Mucosa of stomach (tissue), 1 donor: Measurements from ENCODE around the gene PTH2R.

Experiments
- H3K27me3 ChIP-seq: one replicate; pipeline ENCODE4 v1.7.0; 2013; ENCODE audit warnings: mild to moderate bottlenecking, low read length; ENCODE audit not compliant: control insufficient read depth, insufficient read depth
- H3K36me3 ChIP-seq: one replicate; pipeline ENCODE4 v1.7.0; 2013; ENCODE audit warnings: low read length; ENCODE audit not compliant: control insufficient read depth, insufficient read depth
- H3K4me1 ChIP-seq: one replicate; pipeline ENCODE4 v1.7.0; 2013; ENCODE audit warnings: mild to moderate bottlenecking, low read length; ENCODE audit not compliant: control insufficient read depth, insufficient read depth
- H3K4me3 ChIP-seq: one replicate; pipeline ENCODE4 v1.7.0; 2013; ENCODE audit warnings: low read length
- H3K9ac ChIP-seq: one replicate; pipeline ENCODE4 v1.7.0; 2013; ENCODE audit warnings: mild to moderate bottlenecking, low read length, moderate library complexity
- H3K9me3 ChIP-seq: one replicate; pipeline ENCODE4 v1.7.0; 2013; ENCODE audit warnings: mild to moderate bottlenecking, low read length, moderate library complexity; ENCODE audit not compliant: control insufficient read depth
- donor health status: Pancreatic carcinoma.

PTH2R gene

DNA sequence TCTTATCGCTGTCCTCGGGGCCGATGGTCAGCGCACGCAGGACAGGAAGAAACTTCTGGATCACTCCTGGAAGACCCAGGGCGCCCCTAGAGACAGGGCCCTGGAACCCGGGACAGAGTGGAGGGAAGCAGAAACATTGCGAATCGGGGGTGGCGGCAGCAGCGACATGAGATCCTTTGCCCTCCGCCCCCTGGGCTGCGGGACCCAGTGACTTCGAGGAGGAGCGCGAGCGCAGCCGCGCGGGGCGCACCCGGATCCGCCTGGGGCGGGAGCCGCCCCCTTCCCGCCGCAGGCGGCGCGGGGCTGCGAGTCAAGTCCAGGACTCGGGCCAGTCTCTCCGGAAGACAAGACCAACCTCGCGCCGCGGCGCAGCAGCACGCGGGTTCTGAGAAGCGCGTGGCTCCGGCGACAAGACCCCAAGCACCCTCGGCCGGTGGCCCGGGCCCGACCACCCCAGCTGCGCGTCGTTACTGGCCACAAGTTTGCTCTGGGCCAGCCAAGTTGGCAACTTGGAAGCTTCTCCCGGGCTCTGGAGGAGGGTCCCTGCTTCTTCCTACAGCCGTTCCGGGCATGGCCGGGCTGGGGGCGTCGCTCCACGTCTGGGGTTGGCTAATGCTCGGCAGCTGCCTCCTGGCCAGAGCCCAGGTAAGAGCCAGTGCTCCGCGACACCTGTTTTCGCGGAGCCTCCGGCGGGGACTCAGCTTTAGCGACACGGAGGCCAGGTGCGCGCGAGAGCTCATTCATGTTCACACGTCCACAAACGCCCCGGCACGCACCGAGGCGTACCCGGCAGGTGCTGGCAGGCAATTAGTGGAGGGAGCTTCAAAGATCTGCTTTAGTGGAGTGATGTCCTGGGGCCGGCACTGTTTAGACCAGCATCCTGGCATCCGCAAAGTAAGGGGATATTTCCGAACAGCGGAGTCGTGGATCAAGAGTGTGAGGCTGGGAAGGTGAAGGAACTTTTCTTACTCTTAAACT is at the start of gene PTH2R:
Gene PTH2R, plus strand, starts transcription at position 319 of the 978 bp plus-strand sequence. Its CDS starts 252 bp downstream, at position 571.
- H3K36me3 ChIP-seq = no peaks in the 10 kb centered on the region
- peaks cover 10% of the 10 kb centered on the region for H3K4me1 ChIP-seq
- H3K4me3 ChIP-seq = no peak within 1 kb of the TSS
- peaks cover 25% of the 10 kb centered on the region for H3K27me3 ChIP-seq
- no peaks in the 10 kb centered on the region for H3K9me3 ChIP-seq
- H3K9ac ChIP-seq = no peak within 1 kb of the TSS

DNA sequence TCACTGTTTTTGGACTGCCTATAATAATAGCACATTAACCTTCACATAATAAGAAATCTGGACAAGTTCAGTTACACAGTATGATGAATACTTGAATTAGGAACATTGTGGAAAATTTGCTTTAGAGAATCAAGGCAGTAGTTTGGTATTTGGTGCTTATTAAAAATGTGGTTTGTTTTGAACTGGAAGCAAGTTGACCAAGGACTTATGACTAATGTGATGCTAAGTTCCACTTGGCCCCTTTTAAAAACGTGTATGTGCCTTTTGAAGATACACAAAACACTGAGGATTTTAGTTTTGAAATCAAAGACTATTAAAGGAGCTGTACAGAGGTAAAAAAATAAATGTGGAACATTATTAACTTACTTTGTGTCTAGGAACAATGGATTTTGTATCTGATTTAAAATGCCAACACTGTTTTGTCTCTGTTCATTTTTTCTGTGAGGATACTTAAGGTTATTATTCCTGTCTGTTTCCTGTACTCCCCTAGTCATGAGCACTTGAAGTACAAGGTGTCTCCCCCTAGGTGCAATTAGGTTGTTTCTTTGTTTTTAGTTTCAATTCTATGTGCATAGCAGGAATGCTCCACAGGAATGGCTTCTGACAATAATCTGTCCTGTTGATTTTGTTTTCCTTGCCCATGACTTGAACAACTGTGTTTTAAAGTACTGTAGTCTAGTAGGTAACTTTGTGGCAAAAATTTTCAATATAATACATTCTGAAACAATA is 49.6 kb upstream of the PTH2R start:
- Histone ChIP-seq H3K4me3 (no peak overlapping the region), H3K36me3 (peaks cover 8% of the 10 kb centered on the region), H3K4me1 (peaks cover 4% of the 10 kb centered on the region), H3K9ac (no peak overlapping the region), H3K27me3 (no peaks in the 10 kb centered on the region), H3K9me3 (no peaks in the 10 kb centered on the region)

DNA sequence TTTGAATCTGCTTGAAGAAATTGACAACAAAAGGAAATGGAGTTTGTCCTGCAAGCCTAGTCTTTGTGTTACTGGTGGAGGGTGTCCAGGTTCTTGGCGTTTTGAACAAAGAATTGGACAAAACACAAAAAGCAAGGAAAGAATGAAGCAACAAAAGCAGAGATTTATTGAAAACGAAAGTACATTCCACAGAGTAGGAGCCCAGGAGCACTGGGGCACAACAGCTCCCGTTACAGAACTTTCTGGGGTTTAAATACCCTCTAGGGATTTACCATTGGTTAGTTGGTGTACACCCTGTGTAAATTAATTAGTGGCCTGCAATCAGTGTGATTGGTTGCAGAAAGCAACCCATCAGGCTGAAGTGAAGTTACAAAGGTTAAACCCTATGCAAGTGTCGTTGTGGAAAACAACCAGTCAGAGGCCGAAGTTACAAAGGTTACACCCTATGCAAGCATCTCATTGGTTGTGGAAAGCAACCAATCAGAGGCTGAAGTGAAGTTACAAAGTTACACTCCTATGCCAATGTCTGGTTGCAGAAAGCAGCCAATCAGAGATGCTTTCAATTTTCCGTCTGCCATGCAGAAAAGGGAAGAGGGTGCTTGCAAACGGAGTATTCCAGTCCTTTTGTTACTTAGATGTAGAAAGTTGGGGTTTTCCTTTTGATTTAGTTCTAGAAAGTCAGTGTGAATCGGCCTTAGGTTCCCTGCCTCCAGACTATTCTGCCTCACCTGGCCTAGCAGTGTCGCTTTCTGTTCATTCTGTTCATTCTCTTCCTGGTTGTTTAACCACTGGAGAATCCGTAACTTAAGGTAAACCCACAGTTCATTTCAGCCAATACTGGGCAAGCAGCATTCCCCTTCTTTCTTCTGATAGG is 47.6 kb upstream of the PTH2R start:
- Histone ChIP-seq H3K9me3 (no peaks in the 10 kb centered on the region), H3K4me3 (no peak overlapping the region), H3K9ac (no peak overlapping the region), H3K27me3 (no peaks in the 10 kb centered on the region), H3K36me3 (peaks cover 8% of the 10 kb centered on the region), H3K4me1 (peaks cover 4% of the 10 kb centered on the region)

DNA sequence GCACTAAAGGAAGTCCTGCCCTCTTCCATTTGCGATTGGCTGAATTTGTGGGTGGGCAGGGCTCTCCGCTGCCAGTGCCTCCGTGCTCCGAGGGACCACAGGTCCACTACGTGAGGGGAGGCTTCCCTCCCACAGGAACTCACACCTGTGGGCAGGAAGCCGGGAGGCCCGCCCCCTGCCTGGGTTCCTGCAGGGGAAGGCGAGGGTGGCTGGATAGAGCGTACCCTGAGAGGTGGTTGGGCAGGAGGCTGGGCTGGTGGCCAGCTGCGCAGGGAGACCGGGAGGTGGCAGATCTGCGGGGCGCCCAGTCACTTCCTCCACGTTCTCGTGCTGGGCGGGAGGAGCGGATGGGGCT is 47.0 kb upstream of the PTH2R start:
- no peak overlapping the region for H3K4me3 ChIP-seq
- H3K9me3 ChIP-seq = no peaks in the 10 kb centered on the region
- H3K27me3 ChIP-seq = no peaks in the 10 kb centered on the region
- H3K4me1 ChIP-seq = peaks cover 4% of the 10 kb centered on the region
- H3K9ac ChIP-seq = no peak overlapping the region
- H3K36me3 ChIP-seq = peaks cover 8% of the 10 kb centered on the region

GRCh38 chr2:208360259-208361076 is 46.1 kb upstream of the PTH2R start:
- H3K4me3 ChIP-seq = no peak overlapping the region
- no peaks in the 10 kb centered on the region for H3K27me3 ChIP-seq
- H3K9me3 ChIP-seq = no peaks in the 10 kb centered on the region
- H3K9ac ChIP-seq = no peak overlapping the region
- H3K36me3 ChIP-seq = peaks cover 4% of the 10 kb centered on the region
- H3K4me1 ChIP-seq = no peaks in the 10 kb centered on the region

GRCh38 chr2:208361077-208361441 is 45.5 kb upstream of the PTH2R start:
- H3K27me3 ChIP-seq = no peaks in the 10 kb centered on the region

GRCh38 chr2:208363485-208363884 is 43.1 kb upstream of the PTH2R start:
- H3K4me1 ChIP-seq = no peaks in the 10 kb centered on the region
- H3K4me3 ChIP-seq = no peak overlapping the region
- H3K9ac ChIP-seq = no peak overlapping the region
- no peaks in the 10 kb centered on the region for H3K27me3 ChIP-seq
- peaks cover 4% of the 10 kb centered on the region for H3K36me3 ChIP-seq
- no peaks in the 10 kb centered on the region for H3K9me3 ChIP-seq

More at GRCh38 chr2:208361077-208361441, 45.5 kb upstream of the PTH2R start:
- H3K4me3 ChIP-seq = no peak overlapping the region
- no peaks in the 10 kb centered on the region for H3K9me3 ChIP-seq
- H3K36me3 ChIP-seq = peaks cover 4% of the 10 kb centered on the region
- H3K9ac ChIP-seq = no peak overlapping the region
- no peaks in the 10 kb centered on the region for H3K4me1 ChIP-seq

DNA sequence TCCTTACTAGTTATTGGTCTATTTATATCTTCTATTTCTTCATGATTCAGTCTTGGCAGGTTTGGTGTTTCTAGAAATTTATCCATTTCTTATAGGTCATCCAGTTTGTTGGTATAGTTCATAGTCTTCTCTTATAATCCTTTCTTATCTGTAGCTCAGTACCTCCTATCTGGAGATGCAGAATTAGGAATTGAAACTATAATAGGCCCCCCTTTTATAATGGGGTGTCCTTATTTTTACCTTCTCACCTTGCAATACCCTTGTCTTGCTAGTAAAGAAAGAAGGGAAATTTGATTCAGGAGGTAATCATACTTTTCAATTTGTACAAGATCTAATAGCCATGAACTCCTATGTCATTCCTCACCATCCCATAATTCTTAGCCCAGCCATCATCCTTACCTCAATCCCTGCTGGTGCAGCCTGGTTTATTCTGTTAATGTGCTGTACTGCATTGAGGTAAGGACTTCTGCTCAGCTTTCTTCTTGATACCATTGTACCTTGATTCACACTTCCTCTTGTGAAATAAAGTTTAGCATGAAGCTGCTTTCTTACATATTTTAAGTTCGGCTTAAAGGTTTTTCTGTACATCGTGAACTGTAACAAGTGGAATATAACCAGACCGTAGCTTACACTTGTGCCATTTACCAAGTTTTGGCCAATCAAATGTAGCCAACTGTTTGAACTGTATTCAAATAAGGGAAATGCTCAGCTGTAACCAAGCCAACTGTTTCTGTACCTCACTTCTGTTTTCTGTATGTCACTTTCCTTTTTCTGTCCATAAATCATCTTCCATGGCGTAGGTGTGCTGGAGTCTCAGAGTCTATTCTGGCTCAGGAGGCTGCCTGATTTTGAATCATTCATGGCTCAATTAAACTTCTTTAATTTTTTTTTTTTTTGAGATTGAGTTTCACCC is 40.1 kb upstream of the PTH2R start:
- no peak overlapping the region for H3K9ac ChIP-seq
- no peaks in the 10 kb centered on the region for H3K9me3 ChIP-seq
- no peak overlapping the region for H3K4me3 ChIP-seq
- H3K27me3 ChIP-seq = no peaks in the 10 kb centered on the region
- no peaks in the 10 kb centered on the region for H3K4me1 ChIP-seq
- no peaks in the 10 kb centered on the region for H3K36me3 ChIP-seq

DNA sequence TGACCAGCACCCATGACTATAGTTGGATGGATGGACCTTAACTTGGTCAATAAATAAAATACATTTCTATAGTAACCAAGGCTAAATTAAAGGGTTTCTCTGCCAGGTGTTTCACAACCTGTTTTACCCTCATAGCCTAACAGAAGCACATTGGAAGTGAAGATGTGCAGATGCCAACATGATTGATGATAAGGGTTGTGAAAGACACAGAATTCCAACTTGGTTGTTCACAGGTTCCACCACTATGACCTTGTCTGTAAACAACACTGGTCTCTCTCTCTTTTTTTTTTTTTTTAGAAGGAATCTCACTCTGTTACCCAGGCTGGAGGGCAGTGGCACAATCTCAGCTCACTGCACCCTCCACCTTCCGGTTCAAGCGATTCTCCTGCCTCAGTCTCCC is 37.5 kb upstream of the PTH2R start:
- Histone ChIP-seq H3K4me3 (no peak overlapping the region), H3K36me3 (no peaks in the 10 kb centered on the region), H3K9me3 (no peaks in the 10 kb centered on the region), H3K9ac (no peak overlapping the region), H3K4me1 (no peaks in the 10 kb centered on the region), H3K27me3 (no peaks in the 10 kb centered on the region)

DNA sequence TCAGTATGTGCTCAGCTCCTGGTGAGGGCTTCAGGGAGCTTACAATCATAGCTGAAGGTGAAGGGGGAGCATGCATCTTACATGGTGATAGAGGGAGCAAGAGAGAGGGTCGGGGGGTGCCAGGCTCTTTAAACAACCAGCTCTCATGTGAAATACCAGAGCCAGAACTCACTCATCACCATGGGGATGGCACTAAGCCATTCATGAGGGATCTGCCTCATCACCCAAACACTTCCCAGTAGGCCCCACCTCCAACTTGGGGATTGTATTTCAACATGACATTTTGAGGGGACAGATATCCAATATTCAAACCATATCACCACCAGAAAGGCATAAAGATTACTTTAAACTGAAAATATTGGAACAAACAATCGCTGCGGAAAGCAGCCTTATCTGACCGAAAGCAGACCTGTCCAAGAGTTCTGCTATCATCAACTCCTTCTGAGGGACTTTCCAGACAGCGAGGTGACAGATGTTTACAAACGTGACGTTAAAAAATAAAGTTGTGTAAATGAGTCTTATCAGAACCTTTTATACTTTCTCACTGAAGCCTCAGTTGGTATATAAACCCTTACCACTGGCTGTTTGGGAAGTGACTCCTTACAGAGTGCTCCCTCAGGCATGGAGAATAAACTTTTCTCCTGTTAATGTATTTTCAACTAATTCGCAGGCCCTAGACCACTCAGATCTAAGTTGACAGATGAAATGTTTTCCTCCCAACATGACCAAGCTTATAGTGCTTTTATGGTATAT is 35.5 kb upstream of the PTH2R start:
- Histone ChIP-seq H3K36me3 (no peaks in the 10 kb centered on the region), H3K9ac (no peak overlapping the region), H3K4me1 (no peaks in the 10 kb centered on the region), H3K9me3 (no peaks in the 10 kb centered on the region), H3K27me3 (no peaks in the 10 kb centered on the region), H3K4me3 (no peak overlapping the region)
